ENCODE data around the gene DPH1. TPM values are rescaled to one million over a fixed set of nuclear protein-coding genes. Genes with fewer than 3 reads are reported as not detected.

The DPH1 gene
- polyA plus RNA-seq, 1 experiment, result 54.6 TPM

DNA sequence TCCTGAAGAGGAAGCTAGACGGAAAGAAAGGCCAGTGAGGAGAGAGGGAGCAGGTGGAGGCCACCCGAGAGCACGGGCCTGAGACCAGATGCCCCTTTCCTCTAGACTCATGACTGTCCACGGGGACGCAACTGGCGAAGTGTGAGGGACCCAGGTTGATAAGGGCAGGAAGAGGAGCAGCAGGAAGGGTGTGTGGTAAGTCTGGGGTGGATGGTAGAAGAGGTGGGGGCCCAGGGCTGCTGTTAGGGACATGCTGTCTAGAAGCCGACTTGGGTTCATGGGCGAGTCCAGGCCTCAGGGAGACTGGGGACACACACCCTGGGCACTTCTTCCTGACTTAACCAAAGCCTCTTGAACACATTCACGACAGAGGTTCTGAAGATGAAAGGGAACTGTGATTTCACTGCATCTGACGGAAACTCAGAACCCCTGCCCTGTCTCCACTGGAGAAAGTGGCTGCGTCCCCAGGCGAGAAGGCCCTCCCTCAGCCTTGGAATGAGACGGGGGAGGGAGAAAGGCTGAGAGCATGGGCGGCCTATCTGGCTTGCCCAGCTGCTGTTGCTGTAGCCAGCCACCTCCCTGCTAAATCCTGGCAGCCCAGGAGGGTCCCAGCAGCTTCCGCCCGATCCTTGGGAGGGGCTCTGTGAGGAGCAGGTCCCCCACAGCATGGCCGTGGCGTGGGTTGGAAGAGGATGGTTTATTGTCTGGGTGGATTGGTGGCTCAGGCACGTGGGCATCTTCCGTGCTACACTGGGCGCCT is 30.9 kb downstream of the DPH1 start:
- TF ChIP-seq CTCF (IDR thresholded peaks at IDR 0.05; ENCODE audit: insufficient read depth, low read depth, low read length), result no peak
- DNase-seq (ENCODE audit: low read depth), result no peak
- Histone ChIP-seq H3K27me3 (ENCODE audit: control insufficient read depth, insufficient read depth, low read length) (no peaks in the 10 kb centered on the region), H3K36me3 (ENCODE audit: control insufficient read depth, insufficient read depth, low read length) (peaks cover 45% of the 10 kb centered on the region), H3K4me3 (ENCODE audit: low read depth, low read length) (no peak overlapping the region)
- ChIA-PET POLR2A (no interaction called here), CTCF (interaction anchor here (0.9 to 9.7 kb wide), 7 partner anchors 9 to 188 kb away, joined by 3 to 310 read pairs (median 3); no protein-coding TSS in a partner anchor)

GRCh38 chr17:2061441-2061958 is 31.5 kb downstream of the DPH1 start:
- ChIA-PET POLR2A (interaction anchor here (0.7 kb wide), 1 partner anchor 20 kb away, joined by 3 read pairs; no protein-coding TSS in a partner anchor), CTCF (interaction anchor here (1.6 to 9.7 kb wide), 3 partner anchors 170 to 187 kb away, joined by 4 to 310 read pairs (median 28); no protein-coding TSS in a partner anchor)
- Histone ChIP-seq H3K36me3 (ENCODE audit: control insufficient read depth, insufficient read depth, low read length) (peaks cover 43% of the 10 kb centered on the region), H3K27me3 (ENCODE audit: control insufficient read depth, insufficient read depth, low read length) (no peaks in the 10 kb centered on the region), H3K4me3 (ENCODE audit: low read depth, low read length) (no peak overlapping the region)
- TF ChIP-seq CTCF (IDR thresholded peaks at IDR 0.05; ENCODE audit: insufficient read depth, low read depth, low read length), result no peak
- DNase-seq (ENCODE audit: low read depth), result no peak

DNA sequence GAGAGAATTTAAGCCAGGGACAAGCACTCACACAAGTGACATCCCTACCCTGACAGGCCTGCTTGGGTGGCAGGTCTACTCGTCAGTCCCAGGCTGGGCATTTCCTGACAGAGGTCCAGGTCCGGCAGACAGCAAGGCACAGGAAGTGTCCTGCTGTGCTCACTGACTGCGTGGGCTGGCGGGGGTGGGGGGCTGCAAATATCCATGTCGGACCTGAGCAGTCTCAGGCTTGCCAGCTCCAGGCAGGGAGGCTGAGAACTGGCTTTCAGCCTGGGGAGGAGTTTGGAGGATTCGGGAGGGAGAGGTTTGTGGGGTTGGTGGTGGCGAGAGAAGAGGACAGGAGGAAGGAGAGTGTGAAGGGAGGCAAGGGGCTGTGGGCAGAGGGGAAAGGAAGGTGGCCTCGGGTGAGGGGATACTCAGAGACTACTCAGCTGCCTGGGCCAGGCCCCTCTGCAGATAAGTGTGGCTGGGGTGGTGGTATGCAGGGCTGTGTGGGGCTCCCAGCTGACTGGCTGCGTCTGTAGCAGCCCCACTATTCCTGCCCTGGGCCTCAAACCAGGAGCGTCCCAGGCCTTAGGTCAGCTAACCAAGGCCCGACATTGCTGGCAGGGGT is 32.7 kb downstream of the DPH1 start:
- ChIA-PET CTCF (interaction anchor here (0.8 to 7.0 kb wide), 3 partner anchors 7 to 182 kb away, joined by 3 to 58 read pairs (median 29); partner anchors contain the start of gene HIC1), POLR2A (no interaction called here)
- H3K27me3 ChIP-seq (ENCODE audit: control insufficient read depth, insufficient read depth, low read length), result no peaks in the 10 kb centered on the region
- H3K4me3 ChIP-seq (ENCODE audit: low read depth, low read length), result no peak overlapping the region
- H3K36me3 ChIP-seq (ENCODE audit: control insufficient read depth, insufficient read depth, low read length), result peaks cover 40% of the 10 kb centered on the region
- TF ChIP-seq CTCF (IDR thresholded peaks at IDR 0.05; ENCODE audit: insufficient read depth, low read depth, low read length), result no peak
- DNase-seq (ENCODE audit: low read depth), result no peak

DNA sequence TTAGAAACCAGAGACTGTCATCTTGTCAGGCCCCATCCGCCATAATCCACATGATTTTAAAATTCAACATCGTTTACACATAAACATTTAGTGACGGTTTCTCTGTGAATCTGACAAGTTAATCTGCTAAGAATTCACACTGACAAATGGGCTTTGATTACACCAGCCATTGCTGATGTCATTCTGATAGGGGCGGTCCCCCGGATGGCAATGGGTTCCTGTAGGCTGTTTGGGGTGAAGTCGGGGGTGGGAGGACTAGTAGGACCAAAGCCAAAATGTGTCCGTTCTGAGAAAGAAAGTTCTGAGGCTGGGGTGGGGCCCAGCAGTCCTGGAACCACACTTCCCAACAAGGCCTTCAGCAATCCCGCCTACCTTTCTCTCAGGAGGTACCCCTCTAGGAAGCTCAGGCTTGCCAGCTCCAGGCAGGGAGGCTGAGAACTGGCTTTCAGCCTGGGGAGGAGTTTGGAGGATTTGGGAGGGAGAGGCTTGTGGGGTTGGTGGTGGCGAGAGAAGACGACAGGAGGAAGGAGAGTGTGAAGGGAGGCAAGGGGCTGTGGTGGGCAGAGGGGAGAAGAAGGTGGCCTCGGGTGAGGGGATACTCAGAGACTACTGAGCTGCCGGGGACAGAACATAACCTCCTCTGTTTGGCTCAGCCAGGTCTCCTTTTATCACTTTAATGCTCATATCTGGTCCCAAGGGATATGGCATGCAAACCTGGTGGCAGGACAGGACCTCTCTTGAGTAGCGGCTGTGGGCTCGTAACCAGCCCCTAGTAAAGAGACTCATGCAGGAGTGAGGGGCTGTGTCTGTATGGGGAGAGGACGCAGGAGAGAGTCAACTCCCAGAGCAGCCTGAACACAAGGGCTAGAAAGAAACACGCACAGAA is 33.6 kb downstream of the DPH1 start:
- Histone ChIP-seq H3K27me3 (ENCODE audit: control insufficient read depth, insufficient read depth, low read length) (no peaks in the 10 kb centered on the region), H3K4me3 (ENCODE audit: low read depth, low read length) (no peak overlapping the region), H3K36me3 (ENCODE audit: control insufficient read depth, insufficient read depth, low read length) (peaks cover 34% of the 10 kb centered on the region)
- no peak for TF ChIP-seq CTCF (IDR thresholded peaks at IDR 0.05; ENCODE audit: insufficient read depth, low read depth, low read length)
- CTCF ChIA-PET, result interaction anchor here (0.6 to 7.0 kb wide), 11 partner anchors 8 to 217 kb away, joined by 3 to 58 read pairs (median 5); partner anchors contain the start of gene HIC1
- POLR2A ChIA-PET, result interaction anchor here (1.0 kb wide), 1 partner anchor 14 kb away, joined by 4 read pairs; no protein-coding TSS in a partner anchor
- no peak for DNase-seq (ENCODE audit: low read depth)
